B cell (primary cell): ENCODE results near the gene NEGR1. TPM values are rescaled to one million over a fixed set of nuclear protein-coding genes. Genes with fewer than 3 reads are reported as not detected.

Source experiments
- ATAC-seq: fragments of 200-7000 bp; cut with Tn5 transposase; one replicate; pipeline ENCODE4 v1.10.0; 2021; ENCODE audit warnings: low read depth, mild to moderate bottlenecking, moderate number of reproducible peaks, moderate library complexity
- CTCF ChIA-PET: fragments of 350-600 bp; sonication (Branson Sonifier 250); formaldehyde crosslinking; loops from one replicate; lab custom pipeline; 2021; ENCODE audit warnings: antibody characterized with exemption, inconsistent platforms; lab: Charles Lee
- POLR2A ChIA-PET: fragments of 350-600 bp; sonication (Branson Sonifier 250); formaldehyde crosslinking; loops from one replicate; lab custom pipeline; 2021; ENCODE audit warnings: antibody characterized with exemption; lab: Charles Lee
- DNase-seq: peaks from one replicate; pipeline ENCODE4 v3.0.0; 2013
- H2AFZ ChIP-seq: 2 replicates; pipeline ENCODE4 v1.6.1; 2012; ENCODE audit warnings: mild to moderate bottlenecking, low read depth, low read length; ENCODE audit not compliant: insufficient read depth, poor library complexity, severe bottlenecking
- H3K27ac ChIP-seq, 2 donors: 1 replicate in 1 of 2; 2 replicates in 1 of 2; pipeline ENCODE4 v1.5.1; 2012 to 2013; ENCODE audit warnings: low read length in 2 of 2, mild to moderate bottlenecking in 2 of 2, moderate library complexity in 1 of 2
- H3K27me3 ChIP-seq, 4 experiments: fragments of 200-600 bp in 1 of 4; sonication (generic) in 1 of 4; replicated peaks in 1 of 4; 1 replicate in 2 of 4; 2 replicates in 2 of 4; pipeline versions ENCODE4 v1.6.1 to v1.7.0; 2013 to 2016; ENCODE audit warnings: low read length in 3 of 4, mild to moderate bottlenecking in 2 of 4, mixed read lengths in 1 of 4, moderate library complexity in 1 of 4; ENCODE audit not compliant: insufficient read depth in 4 of 4, control insufficient read depth in 3 of 4; ENCODE audit errors: control extremely low read depth in 1 of 4
- H3K36me3 ChIP-seq, 2 experiments: replicated peaks in 1 of 2; 1 replicate in 1 of 2; 2 replicates in 1 of 2; pipeline versions ENCODE4 v1.6.1 to v1.7.1; 2013; ENCODE audit warnings: low read length in 1 of 2; ENCODE audit not compliant: insufficient read depth in 2 of 2, control insufficient read depth in 1 of 2; ENCODE audit errors: control extremely low read depth in 1 of 2, extremely low read depth in 1 of 2
- H3K4me1 ChIP-seq, 2 donors: fragments of 200-600 bp in 1 of 2; sonication (generic) in 1 of 2; 1 replicate in 1 of 2; 2 replicates in 1 of 2; pipeline versions ENCODE4 v1.5.1 to v1.6.1; 2013 to 2017; ENCODE audit warnings: low read length in 2 of 2; ENCODE audit not compliant: control insufficient read depth in 2 of 2, insufficient read depth in 2 of 2
- H3K4me2 ChIP-seq: replicated peaks from 2 replicates; pipeline ENCODE3; 2012; ENCODE audit warnings: mild to moderate bottlenecking, low read depth, low read length; ENCODE audit not compliant: poor library complexity, severe bottlenecking
- H3K4me3 ChIP-seq, 5 experiments: fragments of 200-600 bp in 1 of 5; sonication (generic) in 1 of 5; 1 replicate in 3 of 5; 2 replicates in 2 of 5; pipeline versions ENCODE4 v1.5.1 to v1.7.0; 2011 to 2016; ENCODE audit warnings: low read length in 4 of 5, mild to moderate bottlenecking in 4 of 5, low read depth in 2 of 5, control low read depth in 1 of 5, moderate library complexity in 1 of 5; ENCODE audit not compliant: insufficient read depth in 1 of 5; ENCODE audit errors: control extremely low read depth in 1 of 5, extremely low read depth in 1 of 5
- H3K79me2 ChIP-seq: fragments of 200-600 bp; sonication (generic); one replicate; pipeline ENCODE4 v1.6.0; 2016; ENCODE audit warnings: low read length; ENCODE audit not compliant: control insufficient read depth, insufficient read depth
- H3K9ac ChIP-seq: fragments of 200-600 bp; sonication (generic); 2 replicates; pipeline ENCODE4 v1.6.1; 2017; ENCODE audit warnings: mild to moderate bottlenecking, low read length, moderate library complexity
- H3K9me3 ChIP-seq, 3 donors: one replicate each; pipeline versions ENCODE4 v1.6.1 to v1.7.1; 2013; ENCODE audit warnings: low read length in 2 of 3; ENCODE audit not compliant: control insufficient read depth in 2 of 3, insufficient read depth in 1 of 3; ENCODE audit errors: control extremely low read depth in 1 of 3
- H4K20me1 ChIP-seq: 2 replicates; pipeline ENCODE4 v1.6.0; 2012; ENCODE audit warnings: mild to moderate bottlenecking, low read length; ENCODE audit not compliant: insufficient read depth, control insufficient read depth, poor library complexity, severe bottlenecking
- H3K27ac Mint-ChIP-seq: one replicate; pipeline ENCODE4 v1.8.0; 2021; ENCODE audit warnings: mixed read lengths
- H3K27me3 Mint-ChIP-seq: one replicate; pipeline ENCODE4 v1.8.0; 2021; ENCODE audit warnings: mixed read lengths
- H3K4me1 Mint-ChIP-seq: one replicate; pipeline ENCODE4 v1.8.0; 2021; ENCODE audit warnings: mixed read lengths
- H3K4me3 Mint-ChIP-seq: one replicate; pipeline ENCODE4 v1.8.0; 2021; ENCODE audit warnings: mixed read lengths
- H3K9me3 Mint-ChIP-seq: one replicate; pipeline ENCODE4 v1.8.0; 2022; ENCODE audit warnings: mixed read lengths; ENCODE audit not compliant: insufficient read depth
- EZH2 ChIP-seq: IDR thresholded peaks from 2 replicates; pipeline ENCODE4 v1.6.1; 2012; ENCODE audit warnings: borderline replicate concordance, low read depth, mild to moderate bottlenecking, moderate library complexity, low read length; ENCODE audit not compliant: insufficient read depth, poor library complexity, severe bottlenecking
- WGBS: methylation state at CpG from one replicate; pipeline ENCODE4 v1.1.5; 2013; ENCODE audit warnings: missing lambda C conversion rate; ENCODE audit not compliant: insufficient coverage; 5-methylcytosine and 5-hydroxymethylcytosine counted together
- intact Hi-C: fragments of 100-400 bp; cut with micrococcal nuclease; formaldehyde crosslinking; loops from one replicate; pipeline ENCODE4 v1.10.0; 2022
- polyA plus RNA-seq: library from polyadenylated mRNA; depleted of rRNA; stranded (reverse); fragments of >200 nt; gene quantifications from 2 replicates; pipeline ENCODE4 v1.2.3, GENCODE V29; 2012
- total RNA-seq, 2 donors: library from RNA; stranded (reverse); fragments of 120-200 nt in 1 of 2; gene quantifications; 1 replicate in 1 of 2; 2 replicates in 1 of 2; pipeline versions ENCODE4 v1.2.3 to v1.2.4, GENCODE V29; 2013 to 2022
- TF ChIP-seq, protein P1 (sequence below): fragments of 200-600 bp; IDR thresholded peaks from one replicate; pipeline ENCODE4 v1.8.0; 2022; ENCODE audit warnings: antibody characterized with exemption, mild to moderate bottlenecking

The NEGR1 gene
- total and polyA plus RNA-seq, 2 donors (not counting 1 experiment from before 2014, with no cell fraction given) = 0.01 TPM; not detected in 1

DNA sequence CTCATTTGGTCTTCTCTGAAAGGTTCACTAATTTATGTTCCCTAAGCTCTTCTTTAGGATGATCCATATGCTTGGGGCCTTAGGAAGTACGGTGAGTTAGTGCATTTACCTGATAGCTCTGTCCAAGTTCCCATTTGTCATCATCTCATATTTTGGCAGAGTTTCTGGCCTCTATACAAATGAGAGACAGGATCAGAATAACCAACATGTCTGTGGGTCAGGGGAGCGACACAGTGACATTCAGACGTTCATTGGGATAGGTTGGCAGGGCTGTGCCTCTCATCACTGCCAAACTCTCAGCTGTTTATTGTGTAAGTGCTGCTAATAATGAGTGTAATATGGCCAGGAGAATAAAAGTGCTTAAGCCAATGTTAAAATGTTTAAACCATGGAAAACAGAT, 640.4 kb downstream of the NEGR1 start:
- DNase-seq = no peak
- CTCF ChIA-PET = no interaction called here
- no peaks in the 10 kb centered on the region for H3K9me3 ChIP-seq
- intact Hi-C loops = no loop called here
- no peaks in the 10 kb centered on the region for H3K4me1 ChIP-seq
- H2AFZ ChIP-seq = no peak overlapping the region
- POLR2A ChIA-PET = no interaction called here
- Mint-ChIP-seq H3K4me1 (no peaks in the 10 kb centered on the region), H3K27me3 (no peaks in the 10 kb centered on the region), H3K27ac (no peak overlapping the region), H3K9me3 (no peaks in the 10 kb centered on the region), H3K4me3 (no peak overlapping the region)
- H4K20me1 ChIP-seq = no peaks in the 10 kb centered on the region
- no peak overlapping the region for H3K4me3 ChIP-seq
- TF ChIP-seq EZH2 = no peak
- TF ChIP-seq, protein P1, sequence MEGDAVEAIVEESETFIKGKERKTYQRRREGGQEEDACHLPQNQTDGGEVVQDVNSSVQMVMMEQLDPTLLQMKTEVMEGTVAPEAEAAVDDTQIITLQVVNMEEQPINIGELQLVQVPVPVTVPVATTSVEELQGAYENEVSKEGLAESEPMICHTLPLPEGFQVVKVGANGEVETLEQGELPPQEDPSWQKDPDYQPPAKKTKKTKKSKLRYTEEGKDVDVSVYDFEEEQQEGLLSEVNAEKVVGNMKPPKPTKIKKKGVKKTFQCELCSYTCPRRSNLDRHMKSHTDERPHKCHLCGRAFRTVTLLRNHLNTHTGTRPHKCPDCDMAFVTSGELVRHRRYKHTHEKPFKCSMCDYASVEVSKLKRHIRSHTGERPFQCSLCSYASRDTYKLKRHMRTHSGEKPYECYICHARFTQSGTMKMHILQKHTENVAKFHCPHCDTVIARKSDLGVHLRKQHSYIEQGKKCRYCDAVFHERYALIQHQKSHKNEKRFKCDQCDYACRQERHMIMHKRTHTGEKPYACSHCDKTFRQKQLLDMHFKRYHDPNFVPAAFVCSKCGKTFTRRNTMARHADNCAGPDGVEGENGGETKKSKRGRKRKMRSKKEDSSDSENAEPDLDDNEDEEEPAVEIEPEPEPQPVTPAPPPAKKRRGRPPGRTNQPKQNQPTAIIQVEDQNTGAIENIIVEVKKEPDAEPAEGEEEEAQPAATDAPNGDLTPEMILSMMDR = no peak
- 100% methylated on average over 1 of the region's 3 CpGs for WGBS
- ATAC-seq = no peak
- no peak overlapping the region for H3K9ac ChIP-seq
- H3K79me2 ChIP-seq = no peaks in the 10 kb centered on the region
- no peaks in the 10 kb centered on the region for H3K27me3 ChIP-seq
- no peak overlapping the region for H3K27ac ChIP-seq
- no peak overlapping the region for H3K4me2 ChIP-seq
- no peaks in the 10 kb centered on the region for H3K36me3 ChIP-seq

DNA sequence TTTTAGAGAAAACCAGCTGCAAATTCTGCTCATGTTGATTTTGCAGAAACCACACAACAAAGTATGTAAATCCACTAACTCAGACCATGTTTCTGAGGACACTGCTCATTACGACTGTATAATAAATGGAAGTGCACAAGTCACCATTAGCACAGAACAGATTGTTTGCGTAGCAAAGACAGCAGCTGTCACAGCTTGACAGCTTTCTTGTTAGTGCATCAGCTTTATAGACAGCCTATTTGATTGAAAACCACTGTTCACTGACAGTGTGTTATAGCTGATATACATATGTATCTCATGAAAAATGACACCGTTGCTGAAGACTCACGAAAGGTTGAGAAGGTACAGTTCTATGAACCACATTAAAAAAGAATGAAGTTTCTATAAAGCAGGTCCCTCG, 641.3 kb downstream of the NEGR1 start:
- no peak overlapping the region for H3K9ac ChIP-seq
- no peaks in the 10 kb centered on the region for H3K4me1 Mint-ChIP-seq
- H3K79me2 ChIP-seq = no peaks in the 10 kb centered on the region
- H2AFZ ChIP-seq = no peak overlapping the region
- H3K36me3 ChIP-seq = no peaks in the 10 kb centered on the region
- H3K9me3 ChIP-seq = no peaks in the 10 kb centered on the region
- CTCF ChIA-PET = no interaction called here
- H3K27ac ChIP-seq = no peak overlapping the region
- POLR2A ChIA-PET = no interaction called here
- 80% methylated on average over 1 of the region's 5 CpGs for WGBS
- DNase-seq = no peak
- no peak for TF ChIP-seq EZH2
- TF ChIP-seq, protein P1 = no peak
- H3K4me2 ChIP-seq = no peak overlapping the region
- H3K4me3 ChIP-seq = no peak overlapping the region
- H3K4me1 ChIP-seq = no peaks in the 10 kb centered on the region
- H3K27me3 Mint-ChIP-seq = no peaks in the 10 kb centered on the region
- no peak overlapping the region for H3K27ac Mint-ChIP-seq
- no peaks in the 10 kb centered on the region for H4K20me1 ChIP-seq
- no peak overlapping the region for H3K4me3 Mint-ChIP-seq
- no peaks in the 10 kb centered on the region for H3K9me3 Mint-ChIP-seq
- no peaks in the 10 kb centered on the region for H3K27me3 ChIP-seq
- intact Hi-C loops = no loop called here
- no peak for ATAC-seq
